HG02885 (cell line): Measurements from ENCODE around the gene FAM240A.

Experiments
- ATAC-seq: cut with Tn5 transposase; IDR thresholded peaks from one replicate; pipeline ENCODE4 v1.9.1; 2021; ENCODE audit warnings: mild to moderate bottlenecking; ENCODE audit not compliant: unreplicated experiment, poor library complexity

Gene FAM240A

DNA sequence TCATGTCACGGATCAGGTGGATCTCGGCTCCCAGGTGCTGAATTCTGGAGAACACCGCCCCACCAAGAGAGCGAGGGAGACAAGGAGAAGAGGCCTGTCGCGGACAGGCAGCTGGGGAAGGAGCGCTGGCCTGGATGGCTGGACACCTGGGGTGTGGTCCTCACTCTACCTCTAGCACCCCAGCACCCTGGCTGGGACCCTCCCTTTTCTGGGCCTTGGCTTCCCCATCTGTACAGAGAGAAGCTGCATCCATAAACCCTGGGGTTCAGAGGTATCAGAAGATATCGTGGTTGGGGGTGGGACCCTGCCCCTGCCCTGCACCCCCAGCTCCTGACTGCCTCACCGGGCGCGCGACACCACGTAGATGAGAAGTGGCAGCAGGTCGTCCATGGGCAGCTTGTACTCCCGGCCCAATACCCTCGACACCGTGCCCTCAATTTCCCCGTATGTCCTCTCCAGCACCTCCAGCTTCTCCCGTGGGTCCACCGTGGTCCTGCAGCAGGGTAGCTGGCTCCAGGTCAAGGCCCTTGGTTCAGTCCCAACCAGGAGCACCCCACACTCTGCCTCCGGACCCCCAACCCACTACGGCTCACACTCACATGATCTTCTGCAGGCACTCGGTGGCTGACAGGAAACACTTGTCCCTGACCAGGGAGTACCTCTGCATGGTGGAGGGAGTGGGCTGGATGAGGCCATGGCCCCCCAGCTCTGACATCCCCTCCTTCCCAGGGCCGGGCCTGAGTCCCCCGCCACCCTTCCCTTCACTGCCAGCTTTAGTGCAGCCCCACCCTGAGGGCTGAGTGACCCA, 59.4 kb downstream of the FAM240A start:
- ATAC-seq = no peak

DNA sequence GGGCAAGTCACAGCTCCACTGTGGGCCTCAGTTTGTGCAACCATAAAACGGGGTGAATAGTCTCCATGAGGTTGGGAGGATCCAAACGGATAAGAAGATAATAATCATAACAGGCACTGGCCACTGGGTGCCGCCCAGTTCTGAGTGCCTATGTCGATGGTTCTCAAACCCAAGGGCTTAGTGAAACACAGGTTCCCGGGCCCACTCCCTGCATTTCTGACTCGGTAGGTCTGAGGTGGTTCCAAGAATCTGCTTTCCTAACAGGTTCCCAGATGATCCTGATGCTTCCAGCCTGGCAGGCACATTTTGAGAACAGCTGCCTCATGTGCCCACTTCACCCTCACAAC, 60.0 kb downstream of the FAM240A start:
- ATAC-seq = no peak

DNA sequence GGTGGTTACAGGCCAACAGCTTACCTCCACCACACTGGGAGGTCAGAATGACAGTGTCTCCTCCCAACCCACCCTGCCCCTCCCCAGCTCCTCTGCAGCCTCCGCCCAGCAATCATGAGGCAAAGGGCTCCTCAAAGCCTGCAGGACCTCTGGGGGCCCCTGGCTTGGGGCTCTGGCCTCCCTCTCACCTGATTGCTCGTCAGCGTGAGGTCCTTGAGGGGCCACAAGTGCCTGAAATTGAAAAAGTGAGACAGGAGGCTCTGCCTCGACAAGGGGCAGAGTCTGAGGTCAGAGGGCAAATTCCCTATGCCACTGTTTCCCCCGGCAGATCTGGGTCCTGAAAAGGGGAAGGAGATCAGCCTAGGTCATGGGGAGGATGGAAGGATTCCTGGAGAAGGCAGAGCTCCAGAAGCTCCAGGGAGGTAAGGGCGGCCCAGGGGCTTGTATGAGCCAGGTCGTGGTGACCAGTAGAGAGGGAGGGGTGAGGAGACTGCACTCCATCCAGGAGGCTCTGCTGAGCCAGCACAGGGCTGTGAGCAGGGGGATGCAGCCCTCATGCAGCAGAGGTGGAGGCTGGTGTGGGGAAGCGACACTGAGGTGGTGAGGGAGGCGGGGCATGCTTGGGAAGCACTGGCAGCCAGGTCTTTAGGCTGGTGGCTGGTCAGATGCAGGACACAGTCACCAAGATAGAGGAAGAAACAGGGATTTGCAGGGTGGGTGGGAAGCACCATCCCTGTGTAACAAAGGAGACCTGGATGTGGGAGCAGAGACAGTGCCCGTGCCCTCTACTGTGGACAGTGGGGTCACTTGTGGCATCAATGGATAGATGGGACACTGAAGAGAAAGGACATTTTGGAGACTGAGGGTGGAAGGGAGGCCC, 61.1 kb downstream of the FAM240A start:
- ATAC-seq = no peak

DNA sequence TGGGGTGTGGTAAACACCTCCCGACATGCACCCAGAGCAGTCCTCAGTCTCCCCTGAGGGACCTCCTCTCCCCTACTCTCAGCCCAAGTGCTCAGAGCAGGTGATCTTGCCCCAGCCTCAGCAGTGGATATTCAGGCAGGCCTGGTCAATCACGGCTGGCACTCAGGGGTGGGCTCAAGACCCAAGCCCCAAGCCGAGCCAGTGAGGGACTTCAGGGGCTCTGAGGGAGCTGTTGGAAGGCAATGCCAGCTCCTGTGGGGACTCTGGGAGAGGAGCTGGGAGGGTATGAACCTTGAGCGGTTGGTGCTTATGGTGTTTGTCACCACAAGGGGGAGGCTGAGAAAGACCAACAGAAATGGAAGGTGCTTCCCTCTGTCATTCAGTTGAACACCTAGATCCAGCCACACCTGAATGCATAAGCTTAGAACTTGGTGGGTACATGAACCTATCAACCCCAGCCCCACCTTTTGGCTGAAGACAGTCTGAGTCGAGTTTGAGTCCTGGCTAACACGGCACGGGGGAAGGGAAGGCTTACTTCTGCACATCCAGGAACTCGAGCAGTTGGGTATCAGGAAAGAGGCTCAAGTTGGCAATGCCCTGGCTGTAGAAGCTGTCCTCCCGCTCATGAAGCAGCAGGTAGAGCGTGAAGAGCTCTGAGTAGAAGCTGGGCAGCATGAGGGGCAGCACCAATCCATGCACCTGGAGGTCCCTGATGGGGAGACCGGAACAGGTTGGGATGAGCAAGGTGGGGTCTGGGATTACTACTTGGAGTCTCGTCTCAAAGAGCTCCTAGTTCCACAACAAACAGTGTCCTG, 61.9 kb downstream of the FAM240A start:
- no peak for ATAC-seq

DNA sequence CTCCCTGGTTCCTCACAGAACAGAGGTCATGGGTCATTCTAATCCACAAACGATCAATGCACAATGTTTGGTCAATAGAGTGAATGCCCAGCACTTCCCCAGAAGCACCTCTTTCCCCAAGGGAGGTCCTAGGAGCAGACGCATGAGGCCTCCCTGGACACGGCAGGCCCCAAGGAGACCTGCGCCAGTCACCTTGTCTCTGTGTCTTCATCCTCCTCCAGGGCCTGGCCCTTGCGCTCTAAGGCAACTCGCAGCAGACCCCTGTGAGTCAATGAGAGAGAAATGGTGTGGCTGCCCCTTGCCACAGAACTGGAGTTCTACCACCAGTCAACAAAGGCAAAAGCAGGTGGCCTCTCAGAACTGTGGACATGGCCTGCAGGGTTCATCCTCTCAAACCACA, 63.1 kb downstream of the FAM240A start:
- ATAC-seq = no peak
